ENCODE data around the gene PRKCB.
A peak's percentile ranks its signal among the peaks of the same experiment; 100 is the strongest.
"Not testable (repeated sequence)": the region's sequence is repeated elsewhere in the genome, so short reads cannot be mapped to it uniquely, and the experiment has no call there.

PRKCB gene

DNA sequence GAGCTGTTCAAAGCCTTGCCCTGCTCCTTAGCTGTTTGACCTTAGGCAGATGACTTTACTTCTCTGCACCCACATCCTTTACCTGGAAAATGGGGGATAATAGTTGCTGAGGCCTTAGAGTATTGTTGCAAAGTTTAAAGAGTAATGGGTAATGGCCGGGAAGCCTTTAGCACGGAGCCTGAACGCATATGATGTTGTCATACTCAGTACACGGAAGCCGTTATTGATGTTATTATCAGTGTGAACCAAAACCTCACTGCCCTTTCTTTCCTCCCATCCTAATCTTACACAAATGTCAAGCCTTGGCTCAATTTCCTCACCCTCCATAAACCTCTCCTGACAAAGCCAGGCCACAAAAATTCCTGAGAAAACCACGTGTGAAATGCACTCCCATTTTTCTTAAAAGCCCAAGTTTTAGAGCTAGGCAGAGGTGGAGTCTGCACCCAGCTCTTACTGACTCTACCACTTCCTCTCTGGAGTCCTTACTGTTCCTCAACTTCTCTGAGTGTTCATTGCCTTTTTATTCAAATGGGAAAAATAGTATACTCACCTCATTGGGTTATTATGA, 353.1 kb downstream of the PRKCB start:
- DNase-seq: no peak

DNA sequence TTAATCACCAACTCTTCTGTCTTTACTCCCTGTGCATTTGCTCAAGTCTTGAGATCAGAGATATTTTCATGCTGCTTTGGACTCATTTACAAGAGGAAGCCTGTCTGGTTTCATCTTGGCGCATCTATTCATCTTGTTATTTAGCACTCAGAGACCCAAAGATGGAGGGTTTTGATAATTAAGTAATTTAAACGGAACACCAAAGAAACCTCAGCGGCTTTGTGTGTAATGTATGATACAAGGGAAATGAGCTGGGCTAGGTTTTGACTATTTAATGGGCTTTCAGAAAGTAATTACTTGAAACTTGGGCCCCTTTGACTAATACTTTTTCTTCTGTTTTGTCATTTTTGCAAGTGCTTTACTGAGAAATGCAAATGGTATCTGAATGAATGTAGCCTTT, 354.2 kb downstream of the PRKCB start:
- no peak for DNase-seq

DNA sequence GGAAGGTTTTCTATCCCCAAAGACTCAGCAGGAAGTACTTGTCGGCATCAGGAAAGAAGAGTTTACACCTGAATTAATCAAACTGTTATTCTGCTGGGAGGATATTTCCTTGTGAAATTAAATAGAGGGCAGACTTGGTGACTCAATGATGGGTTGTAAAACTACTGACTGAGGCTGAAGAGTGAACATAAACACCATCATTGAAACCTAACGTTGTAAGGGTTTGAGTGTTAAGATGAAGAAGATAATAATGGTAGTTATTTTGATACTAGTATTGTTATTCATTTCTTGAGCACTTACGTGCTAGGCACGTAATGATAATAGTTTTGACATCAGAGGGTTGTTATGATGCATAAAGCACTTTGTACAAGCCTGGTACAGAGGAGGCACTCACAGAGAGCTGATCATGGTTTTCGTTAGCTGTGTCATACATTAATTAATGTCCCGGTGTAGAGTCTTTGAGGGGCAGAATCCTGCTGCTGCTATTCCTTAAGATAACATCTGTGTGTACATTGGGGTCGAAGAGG, 356.2 kb downstream of the PRKCB start:
- no peak for DNase-seq

DNA sequence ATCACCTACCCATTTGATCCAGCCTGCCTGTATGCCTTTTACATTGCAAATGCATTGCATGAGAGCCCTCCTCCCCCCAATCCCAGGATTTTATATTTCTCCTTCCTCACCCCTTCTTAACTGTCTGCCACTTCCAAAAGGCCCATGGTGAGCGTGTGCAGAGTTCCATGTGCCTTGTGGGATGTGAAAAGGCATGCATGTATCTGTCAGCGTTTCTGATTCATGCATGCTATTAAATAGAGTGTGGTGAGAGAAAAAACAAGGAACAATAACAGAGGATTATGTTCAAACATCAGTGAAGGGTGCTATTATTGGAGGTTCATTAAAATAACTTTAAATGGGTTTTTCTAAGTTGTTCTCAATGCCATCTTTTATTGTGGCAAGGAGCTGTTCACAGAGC, 359.4 kb downstream of the PRKCB start:
- no peak for DNase-seq

DNA sequence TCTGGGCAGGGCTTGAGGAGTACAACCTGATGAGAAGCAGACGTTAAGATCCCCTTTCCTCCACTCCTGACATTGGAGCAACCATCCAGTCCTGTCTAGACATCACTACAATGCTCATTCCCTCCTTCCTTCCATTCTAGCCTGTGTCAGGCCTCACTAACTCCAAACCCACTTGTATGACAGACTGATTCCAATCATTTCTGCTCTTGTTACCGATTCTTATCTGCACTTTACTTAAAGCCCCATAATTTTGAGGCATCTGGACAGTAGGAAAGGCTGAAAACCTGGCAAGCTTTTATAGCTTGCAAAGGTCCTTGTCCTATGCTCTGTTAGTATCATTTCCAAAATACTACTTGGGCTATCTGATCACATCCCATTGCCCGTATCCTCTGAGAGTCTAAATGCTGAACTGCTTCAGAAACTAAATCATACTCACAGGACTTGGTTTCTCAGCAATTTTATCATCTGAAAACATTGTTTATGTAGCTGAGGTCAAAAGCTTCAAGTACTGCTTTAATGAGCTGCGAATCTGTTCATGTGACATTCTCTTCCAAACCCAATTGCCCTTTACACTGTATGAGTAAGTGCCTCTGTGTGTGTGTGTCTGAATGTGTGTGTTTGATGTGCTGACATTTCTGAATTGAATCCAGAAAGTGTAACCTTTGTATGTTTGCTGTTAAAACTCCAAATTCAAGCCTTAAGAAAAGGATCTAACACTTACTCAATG, 363.2 kb downstream of the PRKCB start:
- DNase-seq: no peak

DNA sequence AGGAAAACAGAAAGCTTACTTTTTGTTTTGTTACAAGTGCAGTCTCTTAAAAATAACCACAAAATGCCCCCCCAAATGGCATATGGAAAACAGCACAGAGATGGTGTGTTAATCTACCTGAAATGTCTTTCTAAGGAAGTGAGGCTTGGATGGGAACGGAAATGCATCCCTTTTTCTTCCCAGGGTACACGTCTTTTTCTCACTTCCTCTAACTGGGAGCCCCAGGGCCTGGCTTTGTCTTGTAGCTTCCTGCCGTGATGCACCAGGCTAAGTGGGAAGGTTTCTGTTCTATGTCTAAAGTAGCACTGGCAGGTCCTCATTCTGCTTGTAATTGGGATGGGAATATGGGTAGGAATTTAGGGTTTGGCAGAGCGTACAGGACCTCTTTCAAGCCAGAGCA, 367.9 kb downstream of the PRKCB start:
- DNase-seq: no peak

DNA sequence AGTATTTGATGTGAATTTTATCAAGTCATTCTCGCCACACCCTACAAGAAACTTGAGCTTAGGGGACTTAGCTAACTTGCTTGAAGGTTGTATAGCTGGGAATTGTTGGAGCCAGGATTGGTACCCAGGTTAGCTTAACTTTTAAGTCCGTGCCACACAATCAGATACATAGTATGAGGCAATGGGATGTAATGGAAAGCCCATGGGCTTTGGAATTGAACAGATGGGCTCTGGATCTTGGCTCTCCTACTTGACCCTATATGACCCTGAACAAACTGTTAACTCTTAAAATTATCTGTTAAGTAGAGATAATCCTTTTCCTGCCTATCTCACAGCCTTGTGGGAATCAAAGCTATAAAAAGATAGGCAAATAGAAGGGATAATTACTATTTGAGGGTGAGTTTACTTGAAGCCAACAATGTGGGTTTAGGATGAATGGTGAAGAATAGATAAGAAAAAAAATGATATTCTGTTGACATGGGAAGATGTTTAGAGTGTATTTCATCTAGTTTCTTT, 368.4 kb downstream of the PRKCB start:
- DNase-seq: no peak

DNA sequence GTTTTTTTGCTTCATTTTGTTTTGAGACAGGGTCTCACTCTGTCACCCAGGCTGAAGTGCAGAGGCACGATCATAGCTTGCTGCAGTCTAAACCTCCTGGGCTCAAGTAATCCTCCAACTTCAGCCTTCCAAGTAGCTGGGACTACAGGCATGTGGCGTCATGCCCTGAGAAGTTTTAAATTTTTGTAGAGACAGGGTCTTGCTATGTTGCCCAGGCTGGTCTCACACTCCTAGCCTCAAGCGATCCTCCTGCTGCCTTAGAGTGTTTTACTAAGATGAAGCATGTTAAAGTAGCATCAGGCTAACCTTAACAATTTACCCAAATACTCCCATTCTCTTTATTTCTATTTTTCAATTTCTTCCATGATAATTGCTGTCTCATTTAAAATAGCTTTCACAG, 371.1 kb downstream of the PRKCB start:
- DNase-seq: no peak

DNA sequence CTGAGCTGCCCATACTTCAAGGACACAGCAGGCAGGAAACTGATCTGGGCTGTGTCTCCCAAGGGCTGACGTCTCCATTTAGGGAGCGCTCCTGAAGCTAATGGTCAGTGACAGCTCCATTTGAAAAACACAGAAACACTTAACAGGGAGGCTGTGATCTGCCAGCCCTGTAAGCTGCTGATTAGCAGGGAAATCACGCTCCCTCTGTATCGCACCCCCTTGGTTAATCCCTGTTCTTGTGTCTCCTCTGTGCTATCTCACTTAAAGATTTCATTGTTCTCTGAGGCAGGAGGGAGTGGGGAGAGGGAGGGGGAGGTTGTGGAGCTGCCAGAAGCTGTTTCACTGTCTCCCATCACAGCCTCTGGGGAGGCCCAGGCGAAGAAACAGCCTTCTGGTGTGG, 372.9 kb downstream of the PRKCB start:
- no peak for DNase-seq

DNA sequence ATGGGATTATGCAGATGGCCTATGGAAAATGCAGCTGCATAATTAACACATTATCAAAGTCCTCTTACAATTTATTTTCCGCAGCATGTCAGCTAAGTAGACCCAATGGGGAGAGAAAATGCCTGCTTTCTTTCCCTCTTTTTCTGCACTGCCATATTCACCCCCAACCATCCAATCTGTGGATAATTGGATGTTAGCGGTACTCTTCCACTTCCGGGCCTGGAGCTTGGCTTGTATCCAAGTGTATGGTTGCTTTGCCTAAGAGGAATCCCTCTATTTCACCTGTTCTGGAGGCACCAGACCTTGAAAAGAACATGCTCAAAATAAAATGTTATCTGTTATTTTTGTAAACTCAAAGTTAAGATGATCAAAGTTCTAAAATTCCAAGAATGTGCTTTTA, 379.2 kb downstream of the PRKCB start:
- no peak for DNase-seq

DNA sequence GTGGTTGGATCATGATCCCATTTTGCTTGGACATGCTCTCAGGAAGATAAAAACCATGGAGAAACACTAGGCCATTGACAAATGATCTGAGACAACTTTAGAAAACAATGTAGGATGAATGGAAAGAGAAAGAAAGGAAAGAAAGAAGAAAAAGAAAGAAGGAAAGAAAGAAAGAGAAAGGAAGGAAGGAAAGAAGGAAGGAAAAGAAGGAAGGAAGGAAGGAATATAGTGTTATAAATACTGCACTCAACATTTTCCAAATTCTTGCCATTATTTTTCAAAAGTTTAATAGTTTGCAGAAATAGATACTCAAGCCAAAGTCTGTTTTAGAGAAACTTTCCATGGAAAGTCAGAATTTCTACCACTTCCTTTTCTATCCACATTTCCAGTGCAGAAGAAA, 381.2 kb downstream of the PRKCB start:
- no peak for DNase-seq

DNA sequence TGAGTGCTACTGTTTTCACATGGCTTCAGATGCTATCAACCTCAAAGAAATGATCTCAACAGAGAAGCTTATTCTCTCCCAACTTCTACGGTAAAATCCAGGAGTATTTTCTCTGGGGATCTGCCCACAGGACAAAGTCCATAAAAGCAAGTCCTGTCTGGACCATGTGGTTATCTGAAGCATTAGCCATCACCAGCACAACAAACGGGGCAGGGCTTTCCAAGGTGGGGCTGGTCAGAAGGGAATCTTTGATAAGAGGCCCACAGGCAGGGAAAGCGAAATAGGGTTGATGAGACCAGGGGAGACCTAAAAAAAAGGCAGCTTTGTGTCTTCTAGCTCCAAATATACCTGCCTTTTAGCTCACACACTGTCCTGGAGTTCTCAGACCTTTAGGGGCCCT, 381.7 kb downstream of the PRKCB start:
- DNase-seq: no peak

DNA sequence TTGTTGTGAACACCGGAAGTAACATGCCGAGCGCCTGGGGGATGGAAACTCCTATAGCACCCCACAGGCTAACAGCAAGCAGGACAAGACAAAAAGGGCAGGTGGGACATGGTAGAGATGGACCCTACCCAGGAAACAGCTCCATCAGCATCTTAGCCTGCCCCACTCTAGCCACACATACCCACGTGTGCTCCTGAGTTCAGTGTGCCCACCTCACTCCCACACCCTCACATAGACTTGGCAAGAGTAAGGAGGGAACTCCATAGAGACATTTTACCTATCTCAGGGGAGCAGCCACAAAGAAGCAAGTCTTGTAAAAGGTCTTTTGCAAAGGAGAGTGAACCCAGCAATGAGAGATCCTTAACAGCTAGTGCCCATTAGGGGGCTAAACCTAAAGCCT, 382.5 kb downstream of the PRKCB start:
- DNase-seq: no peak

DNA sequence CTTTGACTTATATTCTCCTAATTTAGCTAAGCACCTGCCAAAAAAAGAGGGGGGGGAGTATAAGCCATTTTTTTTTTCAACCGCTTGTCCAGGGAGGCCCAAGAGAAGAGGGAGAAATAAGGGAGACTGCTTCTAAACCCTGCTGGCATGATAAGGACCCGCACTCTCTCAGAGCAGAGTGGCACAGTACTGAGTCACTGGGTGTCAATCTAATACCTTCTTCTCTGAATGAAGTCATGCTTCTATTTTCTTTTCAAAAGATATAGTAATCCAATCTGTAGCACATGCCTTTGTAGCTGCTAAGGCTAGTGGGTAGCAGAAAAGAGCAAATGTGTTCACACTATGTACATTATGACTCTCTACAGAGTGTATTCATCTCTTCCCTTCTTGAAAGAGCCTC, 385.4 kb downstream of the PRKCB start:
- no peak for DNase-seq

DNA sequence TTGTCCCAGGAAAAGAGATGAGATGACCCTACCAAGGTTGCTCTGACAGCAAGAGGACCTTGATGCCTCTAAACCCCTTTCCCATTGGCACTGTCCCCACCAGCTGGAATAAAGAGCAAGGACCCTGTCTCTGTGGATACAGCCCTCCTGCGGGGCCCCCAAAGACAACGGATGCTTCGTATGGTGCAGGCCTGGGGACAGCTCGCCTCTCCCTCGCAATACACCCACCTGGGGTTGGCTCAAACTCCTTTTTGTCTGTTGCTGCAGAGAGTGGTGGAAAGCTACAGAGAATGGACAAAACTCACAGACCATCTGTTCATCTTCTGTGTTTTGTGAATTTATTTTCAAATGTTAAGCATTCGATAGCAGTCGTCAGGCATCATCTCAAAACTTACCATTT, 392.7 kb downstream of the PRKCB start:
- DNase-seq: no peak

DNA sequence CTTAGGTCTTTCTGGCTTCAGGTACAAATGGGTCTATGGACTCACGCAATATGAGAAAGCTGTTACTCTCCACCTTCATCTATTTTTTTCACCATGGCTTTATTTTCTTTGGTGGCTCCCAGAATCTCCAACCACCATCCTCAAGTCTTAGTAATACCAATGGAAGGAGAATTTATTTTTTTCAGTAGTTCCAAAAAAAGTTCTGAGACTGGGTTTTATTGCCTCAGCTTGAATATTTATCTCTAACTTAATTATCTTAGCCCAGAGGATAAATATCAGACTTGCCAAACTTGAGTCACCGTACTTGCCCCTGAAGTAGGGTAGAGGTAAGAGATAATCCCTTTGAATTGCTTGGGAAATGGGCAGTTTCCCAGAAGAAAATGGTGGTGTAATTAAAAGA, 397.2 kb downstream of the PRKCB start:
- DNase-seq: no peak

DNA sequence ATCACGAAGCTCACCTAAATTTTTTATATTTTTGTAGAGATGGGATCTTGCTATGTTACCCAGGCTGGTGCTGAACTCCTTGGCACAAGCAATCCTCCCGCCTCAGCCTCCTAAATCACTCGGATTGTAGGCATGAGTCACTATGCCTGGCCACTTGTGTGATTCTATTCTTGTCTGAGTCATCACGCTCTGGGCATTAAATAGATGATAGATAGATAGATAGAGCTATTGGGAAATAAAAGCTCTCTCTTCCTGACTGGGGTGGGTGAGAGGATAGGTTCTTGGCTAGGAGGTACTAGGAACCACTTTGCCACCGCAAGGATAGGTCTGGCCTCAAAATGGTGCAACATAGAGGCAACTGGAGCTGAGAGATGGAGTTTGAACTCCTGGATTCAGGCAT, 399.0 kb downstream of the PRKCB start:
- DNase-seq: no peak

DNA sequence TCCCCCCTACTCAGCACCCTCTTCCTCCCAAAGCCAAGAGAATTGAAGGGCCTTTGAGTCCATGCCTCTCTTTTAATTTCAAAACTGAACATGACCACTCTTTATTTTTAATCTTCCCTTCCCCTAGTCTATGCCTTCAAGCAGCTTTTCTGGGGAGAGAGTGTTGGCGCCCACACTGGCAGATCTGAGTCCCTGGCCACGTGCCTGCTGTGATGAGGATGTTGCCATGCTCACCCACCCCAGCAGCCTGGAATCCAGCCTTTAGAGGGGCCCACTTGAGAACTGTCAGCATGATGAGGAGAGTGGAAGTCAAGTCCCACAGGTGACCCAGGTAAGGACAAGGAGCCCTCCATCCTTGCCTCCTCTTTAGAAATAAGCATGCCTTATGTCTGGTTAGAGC, 400.0 kb downstream of the PRKCB start:
- no peak for DNase-seq

DNA sequence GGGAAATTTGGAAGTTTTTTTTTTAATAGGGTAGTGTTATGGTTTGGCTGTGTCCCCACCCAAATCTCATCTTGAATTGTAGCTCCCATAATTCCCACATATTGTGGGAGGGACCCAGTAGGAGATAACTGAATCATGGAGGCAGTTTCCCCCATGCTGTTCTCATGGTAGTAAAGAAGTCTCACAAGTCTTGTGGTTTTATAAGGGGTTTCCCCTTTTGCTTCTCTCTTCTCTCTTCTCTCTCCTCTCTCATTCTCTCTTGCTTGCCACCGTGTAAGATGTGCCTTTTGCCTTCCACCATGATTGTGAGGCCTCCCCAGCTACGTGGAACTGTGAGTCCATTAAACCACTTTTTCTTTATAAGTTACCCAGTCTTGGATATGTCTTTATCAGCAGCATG, 403.1 kb downstream of the PRKCB start:
- not testable (repeated sequence) for DNase-seq

DNA sequence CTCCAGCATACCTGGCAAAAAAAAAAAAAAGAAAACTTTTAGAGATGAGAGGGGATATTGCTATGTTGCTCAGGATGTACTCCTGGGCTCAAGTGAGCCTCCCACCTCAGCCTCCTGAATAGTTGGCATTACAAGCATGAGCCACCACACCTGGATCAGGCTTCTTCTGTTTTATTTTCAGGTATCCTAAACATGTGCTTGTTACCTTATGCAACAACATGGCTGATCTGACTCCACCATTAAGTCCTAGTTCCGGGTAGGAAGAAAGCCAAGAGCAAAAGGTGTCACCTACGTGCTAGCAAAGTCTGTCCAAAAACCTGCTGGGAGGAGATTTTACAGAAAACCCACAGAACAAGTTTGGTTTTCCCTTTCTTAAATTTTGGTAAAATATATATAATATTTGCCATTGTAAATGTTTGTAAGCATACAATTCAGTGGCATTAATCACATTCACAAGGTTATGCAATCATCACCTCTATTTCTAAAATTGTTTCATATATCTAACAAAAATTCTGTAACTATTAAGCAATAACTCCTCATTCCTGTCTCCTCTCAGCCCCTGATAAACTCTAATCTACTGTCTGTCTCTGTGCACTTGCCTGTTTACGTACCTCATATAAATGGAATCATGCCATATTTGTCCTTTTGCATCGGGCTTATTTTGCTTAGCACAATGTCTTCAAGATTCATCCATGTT, 411.3 kb downstream of the PRKCB start:
- DNase-seq: no peak

DNA sequence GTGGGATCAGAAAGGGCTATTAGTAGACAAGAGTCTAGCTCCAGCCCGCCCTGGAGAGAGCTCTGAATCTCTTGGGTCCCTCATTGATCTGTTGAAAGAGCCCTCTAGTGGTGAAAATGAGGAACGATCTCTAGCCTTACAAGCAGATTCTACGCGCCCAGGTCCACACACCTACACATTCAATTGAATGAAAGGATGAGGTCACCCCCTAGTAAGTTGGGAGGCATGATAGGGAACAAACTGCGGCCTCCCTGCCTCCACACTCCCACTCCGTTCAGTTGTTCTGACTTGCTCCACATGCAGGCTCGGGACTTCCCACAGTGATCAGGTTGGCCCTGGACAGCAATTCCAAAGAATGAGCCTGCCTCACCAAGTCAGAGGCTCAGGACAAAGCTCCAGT, 417.4 kb downstream of the PRKCB start:
- peak; percentile 5 for DNase-seq

DNA sequence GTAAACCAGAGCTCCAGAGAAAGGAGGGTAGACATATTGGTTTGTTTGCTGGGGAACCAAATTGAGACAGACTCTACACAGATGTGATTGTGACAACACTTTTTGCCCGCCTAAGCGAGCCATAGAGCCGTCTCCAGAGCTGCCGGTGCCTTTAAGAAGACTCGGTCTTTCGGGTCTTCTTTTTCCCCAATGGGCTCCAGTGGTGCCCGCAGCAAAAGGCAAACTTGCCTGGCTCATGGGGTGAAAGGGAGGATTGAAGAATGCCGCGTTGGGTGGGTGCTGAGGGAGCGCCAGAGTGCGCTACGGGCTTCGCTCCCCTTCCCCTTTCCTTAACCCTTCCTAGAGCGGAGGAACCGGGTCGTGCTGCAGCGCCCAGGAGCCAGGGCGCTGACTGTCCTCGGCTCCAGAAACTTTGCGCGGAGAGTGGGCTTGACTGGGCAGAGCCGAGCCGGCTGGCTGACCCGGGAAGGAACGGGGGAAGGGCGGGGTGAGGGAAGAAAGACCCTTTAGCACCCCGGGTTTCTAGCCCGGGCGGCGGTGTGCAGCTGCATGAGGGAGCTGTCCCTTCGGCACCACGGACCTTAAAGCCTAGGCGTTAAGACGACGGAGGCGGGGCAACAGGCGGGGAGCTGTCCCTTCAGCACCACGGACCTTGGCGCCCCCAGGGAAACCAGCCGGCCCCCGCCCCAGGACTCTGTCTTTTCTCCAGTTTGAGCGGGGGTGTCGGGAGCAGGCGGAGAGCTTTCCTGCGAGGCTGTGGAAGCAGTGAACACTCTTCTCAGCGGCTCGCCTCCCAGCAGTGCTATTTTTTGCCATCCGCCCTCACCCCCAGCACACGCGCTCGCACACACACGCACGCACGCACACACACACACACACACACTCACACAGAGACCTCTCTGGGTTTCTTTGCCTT, 419.9 kb downstream of the PRKCB start, which contains the start of gene CACNG3:
CACNG3 (plus strand) TSS at position 880 of the 916 bp plus-strand sequence. CDS start 420 bp downstream, outside the sequence.
- peak; percentile 38 for DNase-seq

DNA sequence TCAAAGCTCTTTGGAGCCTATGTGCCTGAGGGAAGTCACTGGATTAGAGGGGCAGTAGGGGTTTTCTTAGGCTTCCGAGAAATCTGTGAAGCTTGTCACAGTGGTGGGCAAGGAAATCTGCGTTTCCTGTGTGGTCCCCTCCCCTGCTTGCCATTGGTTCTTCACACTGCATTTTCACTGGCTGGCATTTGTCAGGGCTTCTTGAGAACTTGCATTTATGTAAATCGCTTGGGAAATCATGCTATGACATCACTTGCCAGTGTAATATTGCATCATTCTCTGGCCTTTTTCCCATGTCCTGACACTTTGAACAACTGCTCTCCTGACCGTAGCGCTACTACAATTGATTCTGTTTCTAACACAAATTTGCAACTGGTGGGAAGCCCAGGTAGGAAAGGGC, 422.2 kb downstream of the PRKCB start:
- DNase-seq: no peak
